GM12878 (cell line): ENCODE measurements around the gene AGBL4. TPM values are rescaled to one million over a fixed set of nuclear protein-coding genes. Genes with fewer than 3 reads are reported as not detected.

Experiments
- ATAC-seq: fragments of 200-7000 bp; cut with Tn5 transposase; 3 replicates; pipeline ENCODE4 v1.9.1; 2020; ENCODE audit warnings: mild to moderate bottlenecking, moderate library complexity
- BruUV-seq: library from RNA; stranded (reverse); fragments of 400-500 nt; replicated peaks from 2 replicates; lab custom pipeline; 2021; lab: Mats Ljungman, UMichigan
- CTCF ChIA-PET: fragments of 300-600 bp; sonication (Branson Sonifier 250); formaldehyde crosslinking; extraction: SDS; loops from one replicate; lab custom pipeline; 2021; ENCODE audit warnings: inconsistent platforms; lab: Yijun Ruan, JAX
- POLR2A ChIA-PET: fragments of 350-600 bp; formaldehyde crosslinking; extraction: SDS; loops from one replicate; lab custom pipeline; 2021; ENCODE audit warnings: inconsistent platforms; lab: Charles Lee
- RAD21 ChIA-PET: fragments of 300-600 bp; sonication (Branson Sonifier 250); formaldehyde crosslinking; loops from one replicate; lab custom pipeline; 2023; ENCODE audit warnings: antibody characterized with exemption; ENCODE audit not compliant: unreplicated experiment; lab: Charles Lee
- SMC1A ChIA-PET: fragments of 300-600 bp; sonication (Branson Sonifier 250); formaldehyde crosslinking; loops from one replicate; lab custom pipeline; 2023; ENCODE audit not compliant: unreplicated experiment, uncharacterized antibody; lab: Charles Lee
- DNase-seq: peaks from one replicate; pipeline ENCODE4 v3.0.0-alpha.2; 2011; ENCODE audit warnings: low read depth, low spot score
- FAIRE-seq: peaks from 3 replicates; lab custom pipeline; 2011; peaks lifted over from hg19 to GRCh38; lab: Jason Lieb, UNC
- H2AFZ ChIP-seq: 2 replicates; pipeline ENCODE4 v1.6.0; 2011; ENCODE audit warnings: low read depth, low read length, control low read depth; ENCODE audit not compliant: control insufficient read depth
- H3K27ac ChIP-seq: 2 replicates; pipeline ENCODE4 v1.5.1; 2011; ENCODE audit warnings: control low read depth; ENCODE audit not compliant: control insufficient read depth, insufficient read depth
- H3K27me3 ChIP-seq, 2 experiments: replicated peaks in 1 of 2; 2 replicates each; pipeline versions ENCODE4 v1.6.0 to v1.6.1; 2011; ENCODE audit warnings: low read length in 1 of 2; ENCODE audit not compliant: control insufficient read depth in 2 of 2, insufficient read depth in 2 of 2
- H3K36me3 ChIP-seq, 2 experiments: 2 replicates each; pipeline ENCODE4 v1.5.1; 2011; ENCODE audit warnings: low read length in 1 of 2; ENCODE audit not compliant: control insufficient read depth in 2 of 2, insufficient read depth in 2 of 2
- H3K4me1 ChIP-seq: 2 replicates; pipeline ENCODE4 v1.6.1; 2011; ENCODE audit warnings: mild to moderate bottlenecking, low read length, moderate library complexity, mixed read lengths; ENCODE audit not compliant: control insufficient read depth, insufficient read depth
- H3K4me2 ChIP-seq: 2 replicates; pipeline ENCODE4 v1.6.0; 2011; ENCODE audit warnings: control low read depth; ENCODE audit not compliant: control insufficient read depth, insufficient read depth
- H3K4me3 ChIP-seq: fragments of 200-600 bp; sonication (generic); 2 replicates; pipeline ENCODE4 v1.5.1; 2016
- H3K79me2 ChIP-seq: 2 replicates; pipeline ENCODE4 v1.6.0; 2011; ENCODE audit warnings: low read length; ENCODE audit not compliant: control insufficient read depth, insufficient read depth
- H3K9ac ChIP-seq: 2 replicates; pipeline ENCODE4 v1.8.0; 2011; ENCODE audit warnings: low read length, control low read depth, mixed read lengths; ENCODE audit not compliant: control insufficient read depth, insufficient read depth
- H3K9me3 ChIP-seq: replicated peaks from 3 replicates; pipeline ENCODE4 v1.5.1; 2011; ENCODE audit warnings: mild to moderate bottlenecking, low read length; ENCODE audit not compliant: control insufficient read depth, insufficient read depth
- H4K20me1 ChIP-seq: 2 replicates; pipeline ENCODE4 v1.6.0; 2011; ENCODE audit not compliant: control insufficient read depth, insufficient read depth
- BHLHE40 ChIP-seq, 2 experiments: fragments of 450-650 bp in 1 of 2; IDR thresholded peaks; 2 replicates each; pipeline ENCODE4 v1.6.1; 2011 to 2017; ENCODE audit warnings: low read depth in 2 of 2, borderline replicate concordance in 1 of 2, improper control_type of control experiment in 1 of 2, low read length in 1 of 2, mild to moderate bottlenecking in 1 of 2
- CHD1 ChIP-seq: IDR thresholded peaks from 2 replicates; pipeline ENCODE4 v1.6.1; 2012; ENCODE audit warnings: low read depth, low read length, improper control_type of control experiment
- CREB1 ChIP-seq: IDR thresholded peaks from 2 replicates; pipeline ENCODE4 v1.6.1; 2012; ENCODE audit warnings: low read depth, mild to moderate bottlenecking, inconsistent platforms
- EZH2 ChIP-seq: IDR thresholded peaks from 2 replicates; pipeline ENCODE4 v1.6.1; 2012; ENCODE audit warnings: low read depth, mild to moderate bottlenecking, control low read depth, inconsistent platforms, low read length, borderline replicate concordance; ENCODE audit not compliant: control insufficient read depth
- MYB ChIP-seq: fragments of 150-350 bp; IDR thresholded peaks from 2 replicates; pipeline ENCODE4 v1.6.1; 2014; ENCODE audit warnings: mild to moderate bottlenecking, low read depth, low read length, borderline replicate concordance
- STAT1 ChIP-seq: fragments of 450-650 bp; conservative IDR thresholded peaks from 2 replicates; pipeline ENCODE4 v1.6.1; 2014; ENCODE audit warnings: antibody characterized with exemption, mild to moderate bottlenecking
- TCF7 ChIP-seq: IDR thresholded peaks from 2 replicates; pipeline ENCODE4 v1.6.1; 2014; ENCODE audit warnings: antibody characterized with exemption, borderline replicate concordance
- WGBS: methylation state at CpG from one replicate; pipeline ENCODE4 v1.1.6; 2016; ENCODE audit warnings: low lambda C conversion rate; ENCODE audit not compliant: insufficient replicate concordance, insufficient coverage; ENCODE audit errors: missing lambda C conversion rate; 5-methylcytosine and 5-hydroxymethylcytosine counted together
- in situ Hi-C: fragments of 300-500 bp; cut with MboI; formaldehyde crosslinking; loops from 9 replicates; pipeline ENCODE4 v1.14.3; 2018; ENCODE audit warnings: mixed read lengths
- intact Hi-C: fragments of 100-400 bp; cut with micrococcal nuclease; formaldehyde crosslinking; loops from one replicate; pipeline ENCODE4 v1.14.2; 2022; ENCODE audit not compliant: unreplicated experiment
- polyA plus RNA-seq, 11 experiments: library from polyadenylated mRNA; depleted of rRNA in 4 of 11; unstranded in 6 of 11; stranded (reverse) in 5 of 11; fragments of >200 nt; fragmentation: Nextera tagmentation in 4 of 11; fragmentation: Illumina TruSeq in 1 of 11; extraction: Ambion mirVana in 4 of 11; extraction: Trizol in 1 of 11; gene quantifications; 1 replicate in 1 of 11; 2 replicates in 10 of 11; pipeline versions ENCODE4 v1.2.1 to v1.2.3, GENCODE V29; 2011 to 2016; ENCODE audit warnings: inconsistent platforms in 2 of 11, missing spikeins in 2 of 11, low read depth in 1 of 11
- total RNA-seq, 4 experiments: library from RNA; depleted of rRNA in 3 of 4; stranded (reverse); fragments of >200 nt in 3 of 4; fragmentation: Illumina TruSeq in 1 of 4; extraction: Trizol in 1 of 4; gene quantifications; 2 replicates each; pipeline versions ENCODE4 v1.2.1 to v1.2.3, GENCODE V29; 2013 to 2021
- TF ChIP-seq, protein P1 (sequence below): fragments of 450-650 bp; IDR thresholded peaks from 2 replicates; pipeline ENCODE4 v1.6.1; 2017; ENCODE audit warnings: mild to moderate bottlenecking, moderate library complexity

The AGBL4 gene
- total and polyA plus RNA-seq, 10 of the 15 experiments (the other 5 are each of a cell fraction or from before 2014, with no cell fraction given): 0.31 TPM; not detected in 9

DNA sequence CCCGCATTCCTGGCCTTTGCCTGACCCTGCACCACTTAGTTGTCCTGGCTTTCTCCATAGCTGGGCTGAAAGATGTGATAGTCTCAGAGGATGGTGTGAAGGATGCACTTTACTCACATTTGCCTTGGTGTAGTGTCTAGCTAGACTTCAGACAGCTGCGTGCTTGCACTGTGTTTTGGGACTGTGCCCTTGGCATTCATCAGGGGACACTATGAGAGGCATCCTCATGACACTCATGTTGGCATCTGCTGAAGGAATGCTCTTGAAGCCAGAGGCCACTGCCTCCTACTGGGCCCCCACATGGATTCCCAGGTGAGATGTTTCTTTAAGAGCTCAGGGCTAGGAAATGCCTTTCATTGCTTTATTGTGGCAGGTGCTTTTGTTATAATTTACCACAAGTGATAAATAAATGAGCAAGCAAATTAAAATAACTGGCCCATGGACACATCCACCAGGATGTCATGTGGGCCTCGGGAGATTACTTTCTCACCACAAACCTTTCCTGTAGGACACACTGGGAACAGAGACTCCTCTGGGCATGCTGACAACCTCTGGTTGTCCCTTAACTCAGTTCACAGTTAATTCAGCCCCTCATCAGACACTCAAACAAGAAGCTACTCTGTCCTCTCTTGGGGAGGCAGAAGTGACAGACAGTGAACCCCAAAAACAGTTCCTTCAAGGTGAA lies 1452.3 kb downstream of the AGBL4 start:
- SMC1A ChIA-PET: interaction anchor here (0.6 kb wide), 1 partner anchor 512 kb away, joined by 3 read pairs; no protein-coding TSS in a partner anchor
- POLR2A ChIA-PET: no interaction called here
- no peak overlapping the region for H2AFZ ChIP-seq
- H4K20me1 ChIP-seq: no peaks in the 10 kb centered on the region
- DNase-seq (no peak), ATAC-seq (no peak)
- no peak overlapping the region for H3K4me2 ChIP-seq
- H3K36me3 ChIP-seq: no peaks in the 10 kb centered on the region
- TF ChIP-seq CHD1: no peak
- TF ChIP-seq, all 136 proteins: peak for 0
- 0% methylated on average over 3 of the region's 3 CpGs for WGBS
- no peak for FAIRE-seq
- H3K4me1 ChIP-seq: no peaks in the 10 kb centered on the region
- H3K4me3 ChIP-seq: no peak overlapping the region
- BruUV-seq: no TSS peak
- H3K9ac ChIP-seq: no peak overlapping the region
- no peaks in the 10 kb centered on the region for H3K9me3 ChIP-seq
- in situ Hi-C loops: no loop called here
- ChIA-PET RAD21 (interaction anchor here (0.6 to 1.5 kb wide), 3 partner anchors 48 to 1699 kb away, joined by 4 to 5 read pairs (median 4); no protein-coding TSS in a partner anchor), CTCF (interaction anchor here (0.6 to 4.3 kb wide), 3 partner anchors 21 to 126 kb away, joined by 3 to 39 read pairs (median 3); no protein-coding TSS in a partner anchor)
- H3K79me2 ChIP-seq: no peaks in the 10 kb centered on the region
- H3K27me3 ChIP-seq: no peaks in the 10 kb centered on the region; a peak in 1 of 4 replicates
- H3K27ac ChIP-seq: no peak overlapping the region
- intact Hi-C loops: loop anchor here (10.0 kb wide), 1 partner anchor 1773 kb away; no protein-coding TSS in a partner anchor

- ATAC-seq: no peak
- no peak overlapping the region for H3K27ac ChIP-seq
- no peaks in the 10 kb centered on the region for H3K4me1 ChIP-seq
- 14% methylated on average over 7 of the region's 7 CpGs for WGBS
- H3K79me2 ChIP-seq: no peaks in the 10 kb centered on the region
- no TSS peak for BruUV-seq
- RAD21 ChIA-PET: no interaction called here
- no peaks in the 10 kb centered on the region for H3K36me3 ChIP-seq
- in situ Hi-C loops (no loop called here), intact Hi-C loops (loop anchor here (10.0 kb wide), 1 partner anchor 1774 kb away; no protein-coding TSS in a partner anchor)
- no peak overlapping the region for H2AFZ ChIP-seq
- no peaks in the 10 kb centered on the region for H4K20me1 ChIP-seq
- FAIRE-seq: no peak
- no peak overlapping the region for H3K4me3 ChIP-seq
- DNase-seq: no peak
- no peaks in the 10 kb centered on the region for H3K9me3 ChIP-seq
- no peak overlapping the region for H3K9ac ChIP-seq
- SMC1A ChIA-PET: no interaction called here
- no peaks in the 10 kb centered on the region; a peak in 1 of 4 replicates for H3K27me3 ChIP-seq
- POLR2A ChIA-PET: no interaction called here
- CTCF ChIA-PET: interaction anchor here (4.3 kb wide), 1 partner anchor 127 kb away, joined by 39 read pairs; no protein-coding TSS in a partner anchor
- no peak overlapping the region for H3K4me2 ChIP-seq
- TF ChIP-seq TCF7 (no peak), BHLHE40 (IDR thresholded peaks at IDR 0.05; ENCODE audit: borderline replicate concordance in 1 of 2, low read depth in 2 of 2, low read length in 1 of 2) (no peak), STAT1 (no peak), MYB (no peak), EZH2 (no peak), CREB1 (no peak)
- TF ChIP-seq, protein P1, sequence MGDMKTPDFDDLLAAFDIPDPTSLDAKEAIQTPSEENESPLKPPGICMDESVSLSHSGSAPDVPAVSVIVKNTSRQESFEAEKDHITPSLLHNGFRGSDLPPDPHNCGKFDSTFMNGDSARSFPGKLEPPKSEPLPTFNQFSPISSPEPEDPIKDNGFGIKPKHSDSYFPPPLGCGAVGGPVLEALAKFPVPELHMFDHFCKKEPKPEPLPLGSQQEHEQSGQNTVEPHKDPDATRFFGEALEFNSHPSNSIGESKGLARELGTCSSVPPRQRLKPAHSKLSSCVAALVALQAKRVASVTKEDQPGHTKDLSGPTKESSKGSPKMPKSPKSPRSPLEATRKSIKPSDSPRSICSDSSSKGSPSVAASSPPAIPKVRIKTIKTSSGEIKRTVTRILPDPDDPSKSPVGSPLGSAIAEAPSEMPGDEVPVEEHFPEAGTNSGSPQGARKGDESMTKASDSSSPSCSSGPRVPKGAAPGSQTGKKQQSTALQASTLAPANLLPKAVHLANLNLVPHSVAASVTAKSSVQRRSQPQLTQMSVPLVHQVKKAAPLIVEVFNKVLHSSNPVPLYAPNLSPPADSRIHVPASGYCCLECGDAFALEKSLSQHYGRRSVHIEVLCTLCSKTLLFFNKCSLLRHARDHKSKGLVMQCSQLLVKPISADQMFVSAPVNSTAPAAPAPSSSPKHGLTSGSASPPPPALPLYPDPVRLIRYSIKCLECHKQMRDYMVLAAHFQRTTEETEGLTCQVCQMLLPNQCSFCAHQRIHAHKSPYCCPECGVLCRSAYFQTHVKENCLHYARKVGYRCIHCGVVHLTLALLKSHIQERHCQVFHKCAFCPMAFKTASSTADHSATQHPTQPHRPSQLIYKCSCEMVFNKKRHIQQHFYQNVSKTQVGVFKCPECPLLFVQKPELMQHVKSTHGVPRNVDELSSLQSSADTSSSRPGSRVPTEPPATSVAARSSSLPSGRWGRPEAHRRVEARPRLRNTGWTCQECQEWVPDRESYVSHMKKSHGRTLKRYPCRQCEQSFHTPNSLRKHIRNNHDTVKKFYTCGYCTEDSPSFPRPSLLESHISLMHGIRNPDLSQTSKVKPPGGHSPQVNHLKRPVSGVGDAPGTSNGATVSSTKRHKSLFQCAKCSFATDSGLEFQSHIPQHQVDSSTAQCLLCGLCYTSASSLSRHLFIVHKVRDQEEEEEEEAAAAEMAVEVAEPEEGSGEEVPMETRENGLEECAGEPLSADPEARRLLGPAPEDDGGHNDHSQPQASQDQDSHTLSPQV: no peak
Observed at GRCh38 chr1:48570568-48570967, 1453.2 kb downstream of the AGBL4 start.
